Amniotic epithelial cell (primary cell): ENCODE data around the gene CGNL1.
A peak's percentile ranks its signal among the peaks of the same experiment; 100 is the strongest.

ENCODE experiments used
- DNase-seq: peaks from one replicate; pipeline ENCODE4 v3.0.0-alpha.2; 2010; ENCODE audit warnings: low read depth

CGNL1 gene

GRCh38 chr15:57551715-57552677 lies 175.7 kb downstream of the CGNL1 start:
- peak; percentile 76 for DNase-seq

- DNase-seq: no peak
Observed at GRCh38 chr15:57552678-57553334, 176.5 kb downstream of the CGNL1 start.

GRCh38 chr15:57553526-57553925 lies 177.2 kb downstream of the CGNL1 start:
- DNase-seq: no peak

GRCh38 chr15:57554063-57554811 lies 177.9 kb downstream of the CGNL1 start:
- peak; percentile 50 for DNase-seq

- no peak for DNase-seq
Observed at GRCh38 chr15:57554812-57555179, 178.5 kb downstream of the CGNL1 start.

- DNase-seq: peak; percentile 28
Observed at GRCh38 chr15:57555270-57555669, 179.0 kb downstream of the CGNL1 start.

GRCh38 chr15:57556040-57556439 lies 179.7 kb downstream of the CGNL1 start:
- DNase-seq: no peak

GRCh38 chr15:57557267-57557666 lies 181.0 kb downstream of the CGNL1 start:
- no peak for DNase-seq

- DNase-seq: no peak
Observed at GRCh38 chr15:57557810-57558209, 181.5 kb downstream of the CGNL1 start.

GRCh38 chr15:57559875-57560274 lies 183.6 kb downstream of the CGNL1 start:
- DNase-seq: no peak

- peak; percentile 75 for DNase-seq
Observed at GRCh38 chr15:57561041-57561711, 184.9 kb downstream of the CGNL1 start.

- DNase-seq: peak; percentile 42
Observed at GRCh38 chr15:57562196-57562769, 186.0 kb downstream of the CGNL1 start.

GRCh38 chr15:57563416-57563815 lies 187.1 kb downstream of the CGNL1 start:
- no peak for DNase-seq

- peak; percentile 22 for DNase-seq
Observed at GRCh38 chr15:57565311-57565710, 189.0 kb downstream of the CGNL1 start.

- DNase-seq: no peak
Observed at GRCh38 chr15:57566834-57567233, 190.5 kb downstream of the CGNL1 start.

GRCh38 chr15:57567891-57568290 lies 191.6 kb downstream of the CGNL1 start:
- DNase-seq: peak; percentile 90

GRCh38 chr15:57568299-57568698 lies 192.0 kb downstream of the CGNL1 start:
- DNase-seq: no peak

- no peak for DNase-seq
Observed at GRCh38 chr15:57570340-57570739, 194.0 kb downstream of the CGNL1 start.

GRCh38 chr15:57570994-57571393 lies 194.7 kb downstream of the CGNL1 start:
- peak; percentile 94 for DNase-seq

- no peak for DNase-seq
Observed at GRCh38 chr15:57571725-57572124, 195.4 kb downstream of the CGNL1 start.

GRCh38 chr15:57572468-57572867 lies 196.2 kb downstream of the CGNL1 start:
- no peak for DNase-seq

GRCh38 chr15:57573151-57573550 lies 196.8 kb downstream of the CGNL1 start:
- no peak for DNase-seq
